ENCODE measurements around the gene PRKCA.

The PRKCA gene

GRCh38 chr17:66855204-66855603 is 552.8 kb downstream of the PRKCA start:
- Histone ChIP-seq H3K9ac (ENCODE audit: low read length) (no peak overlapping the region), H4K91ac (ENCODE audit: low read depth, low read length) (no peak overlapping the region), H3K36me3 (ENCODE audit: control insufficient read depth in 1 of 2, insufficient read depth in 2 of 2, low read length in 2 of 2) (no peaks in the 10 kb centered on the region), H2BK120ac (ENCODE audit: insufficient read depth, low read length, poor library complexity) (no peak overlapping the region), H3K4me1 (ENCODE audit: control insufficient read depth in 1 of 2, insufficient read depth in 2 of 2, low read length in 2 of 2) (no peaks in the 10 kb centered on the region), H3K4ac (ENCODE audit: low read depth, low read length) (no peak overlapping the region), H2BK12ac (ENCODE audit: low read length) (no peak overlapping the region), H3K4me3 (ENCODE audit: low read depth, low read length) (no peak overlapping the region), H3K9me3 (ENCODE audit: insufficient read depth, low read depth, low read length) (peaks cover 2% of the 10 kb centered on the region), H2AK5ac (ENCODE audit: low read length) (no peak overlapping the region), H4K12ac (ENCODE audit: low read depth, low read length) (no peak overlapping the region), H2AFZ (ENCODE audit: insufficient read depth, low read length, poor library complexity) (no peak overlapping the region), H4K8ac (ENCODE audit: low read depth, low read length) (no peak overlapping the region), H3K27ac (ENCODE audit: low read depth, low read length) (no peak overlapping the region), H3K79me2 (ENCODE audit: control insufficient read depth, insufficient read depth, low read length, poor library complexity) (no peaks in the 10 kb centered on the region), H3K27me3 (ENCODE audit: insufficient read depth, low read length) (no peaks in the 10 kb centered on the region), H3K23ac (ENCODE audit: low read length) (no peak overlapping the region), H3K18ac (ENCODE audit: low read length) (no peak overlapping the region), H3K4me2 (ENCODE audit: low read length) (no peak overlapping the region), H2BK5ac (ENCODE audit: low read depth, low read length, poor library complexity) (no peak overlapping the region), H3K14ac (ENCODE audit: low read length) (no peak overlapping the region), H3K79me1 (ENCODE audit: low read length) (no peaks in the 10 kb centered on the region)
- peak in 1 of 2 donors; percentile 21 for DNase-seq
- WGBS (ENCODE audit: extremely low coverage, insufficient coverage, insufficient read length), result no CpG with 5 or more reads among the region's 10 CpGs

GRCh38 chr17:66858226-66859083 is 556.0 kb downstream of the PRKCA start:
- Histone ChIP-seq H3K9ac (ENCODE audit: low read length) (no peak overlapping the region), H3K23ac (ENCODE audit: low read length) (no peak overlapping the region)
- WGBS (ENCODE audit: extremely low coverage, insufficient coverage, insufficient read length), result no CpG with 5 or more reads among the region's 12 CpGs

GRCh38 chr17:66859353-66859752 is 556.9 kb downstream of the PRKCA start:
- H3K9me3 ChIP-seq (ENCODE audit: insufficient read depth, low read depth, low read length), result peaks cover 2% of the 10 kb centered on the region
- no peak overlapping the region for H2AFZ ChIP-seq (ENCODE audit: insufficient read depth, low read length, poor library complexity)
- H2BK120ac ChIP-seq (ENCODE audit: insufficient read depth, low read length, poor library complexity), result no peak overlapping the region
- no peak overlapping the region for H3K14ac ChIP-seq (ENCODE audit: low read length)
- no peak overlapping the region for H3K27ac ChIP-seq (ENCODE audit: low read depth, low read length)
- no peak overlapping the region for H2BK12ac ChIP-seq (ENCODE audit: low read length)
- peak in 1 of 2 donors; percentile 6 for DNase-seq
- no peak overlapping the region for H3K23ac ChIP-seq (ENCODE audit: low read length)
- no peak overlapping the region for H2AK5ac ChIP-seq (ENCODE audit: low read length)
- WGBS (ENCODE audit: extremely low coverage, insufficient coverage, insufficient read length), result no CpG with 5 or more reads among the region's 8 CpGs
- H3K18ac ChIP-seq (ENCODE audit: low read length), result no peak overlapping the region
- H3K9ac ChIP-seq (ENCODE audit: low read length), result no peak overlapping the region
- H3K27me3 ChIP-seq (ENCODE audit: insufficient read depth, low read length), result no peaks in the 10 kb centered on the region
- no peak overlapping the region for H3K4me3 ChIP-seq (ENCODE audit: low read depth, low read length)
- no peaks in the 10 kb centered on the region for H3K79me2 ChIP-seq (ENCODE audit: control insufficient read depth, insufficient read depth, low read length, poor library complexity)
- H4K91ac ChIP-seq (ENCODE audit: low read depth, low read length), result no peak overlapping the region
- H2BK5ac ChIP-seq (ENCODE audit: low read depth, low read length, poor library complexity), result no peak overlapping the region
- no peak overlapping the region for H3K4me2 ChIP-seq (ENCODE audit: low read length)
- no peak overlapping the region for H4K8ac ChIP-seq (ENCODE audit: low read depth, low read length)
- H3K4ac ChIP-seq (ENCODE audit: low read depth, low read length), result no peak overlapping the region
- no peak overlapping the region for H4K12ac ChIP-seq (ENCODE audit: low read depth, low read length)
- H3K4me1 ChIP-seq (ENCODE audit: control insufficient read depth in 1 of 2, insufficient read depth in 2 of 2, low read length in 2 of 2), result no peaks in the 10 kb centered on the region
- no peaks in the 10 kb centered on the region for H3K79me1 ChIP-seq (ENCODE audit: low read length)
- H3K36me3 ChIP-seq (ENCODE audit: control insufficient read depth in 1 of 2, insufficient read depth in 2 of 2, low read length in 2 of 2), result no peaks in the 10 kb centered on the region

More at GRCh38 chr17:66858226-66859083, 556.0 kb downstream of the PRKCA start:
- no peak overlapping the region for H3K18ac ChIP-seq (ENCODE audit: low read length)
- no peak overlapping the region for H4K8ac ChIP-seq (ENCODE audit: low read depth, low read length)
- H2AFZ ChIP-seq (ENCODE audit: insufficient read depth, low read length, poor library complexity), result no peak overlapping the region
- H3K79me2 ChIP-seq (ENCODE audit: control insufficient read depth, insufficient read depth, low read length, poor library complexity), result no peaks in the 10 kb centered on the region
- no peak overlapping the region for H2AK5ac ChIP-seq (ENCODE audit: low read length)
- H3K27ac ChIP-seq (ENCODE audit: low read depth, low read length), result no peak overlapping the region
- no peak overlapping the region for H2BK120ac ChIP-seq (ENCODE audit: insufficient read depth, low read length, poor library complexity)
- H4K12ac ChIP-seq (ENCODE audit: low read depth, low read length), result no peak overlapping the region
- DNase-seq, result peak; percentile 14 to 66
- no peak overlapping the region for H3K4ac ChIP-seq (ENCODE audit: low read depth, low read length)
- no peaks in the 10 kb centered on the region for H3K36me3 ChIP-seq (ENCODE audit: control insufficient read depth in 1 of 2, insufficient read depth in 2 of 2, low read length in 2 of 2)
- H3K4me1 ChIP-seq (ENCODE audit: control insufficient read depth in 1 of 2, insufficient read depth in 2 of 2, low read length in 2 of 2), result no peaks in the 10 kb centered on the region
- H3K9me3 ChIP-seq (ENCODE audit: insufficient read depth, low read depth, low read length), result peaks cover 2% of the 10 kb centered on the region
- no peak overlapping the region for H3K4me2 ChIP-seq (ENCODE audit: low read length)
- no peak overlapping the region for H2BK5ac ChIP-seq (ENCODE audit: low read depth, low read length, poor library complexity)
- no peak overlapping the region for H4K91ac ChIP-seq (ENCODE audit: low read depth, low read length)
- H2BK12ac ChIP-seq (ENCODE audit: low read length), result no peak overlapping the region
- H3K4me3 ChIP-seq (ENCODE audit: low read depth, low read length), result no peak overlapping the region
- H3K14ac ChIP-seq (ENCODE audit: low read length), result no peak overlapping the region
- no peaks in the 10 kb centered on the region for H3K27me3 ChIP-seq (ENCODE audit: insufficient read depth, low read length)
- no peaks in the 10 kb centered on the region for H3K79me1 ChIP-seq (ENCODE audit: low read length)

- Histone ChIP-seq H3K79me2 (ENCODE audit: control insufficient read depth, insufficient read depth, low read length, poor library complexity) (no peaks in the 10 kb centered on the region), H3K36me3 (ENCODE audit: control insufficient read depth in 1 of 2, insufficient read depth in 2 of 2, low read length in 2 of 2) (no peaks in the 10 kb centered on the region), H3K18ac (ENCODE audit: low read length) (no peak overlapping the region), H2AK5ac (ENCODE audit: low read length) (no peak overlapping the region), H3K27ac (ENCODE audit: low read depth, low read length) (no peak overlapping the region), H4K12ac (ENCODE audit: low read depth, low read length) (no peak overlapping the region), H3K9ac (ENCODE audit: low read length) (no peak overlapping the region), H2AFZ (ENCODE audit: insufficient read depth, low read length, poor library complexity) (no peak overlapping the region), H3K4me3 (ENCODE audit: low read depth, low read length) (no peak overlapping the region), H3K9me3 (ENCODE audit: insufficient read depth, low read depth, low read length) (peaks cover 2% of the 10 kb centered on the region), H2BK5ac (ENCODE audit: low read depth, low read length, poor library complexity) (no peak overlapping the region), H3K4me2 (ENCODE audit: low read length) (no peak overlapping the region), H3K14ac (ENCODE audit: low read length) (no peak overlapping the region), H2BK12ac (ENCODE audit: low read length) (no peak overlapping the region), H3K4ac (ENCODE audit: low read depth, low read length) (no peak overlapping the region), H4K8ac (ENCODE audit: low read depth, low read length) (no peak overlapping the region), H2BK120ac (ENCODE audit: insufficient read depth, low read length, poor library complexity) (no peak overlapping the region), H3K4me1 (ENCODE audit: control insufficient read depth in 1 of 2, insufficient read depth in 2 of 2, low read length in 2 of 2) (no peaks in the 10 kb centered on the region), H3K23ac (ENCODE audit: low read length) (no peak overlapping the region), H3K27me3 (ENCODE audit: insufficient read depth, low read length) (no peaks in the 10 kb centered on the region), H3K79me1 (ENCODE audit: low read length) (no peaks in the 10 kb centered on the region), H4K91ac (ENCODE audit: low read depth, low read length) (no peak overlapping the region)
- DNase-seq, result peak in 1 of 2 donors; percentile 29
- whole genome bisulfite sequencing (ENCODE audit: extremely low coverage, insufficient coverage, insufficient read length), result no CpG with 5 or more reads among the region's 3 CpGs
Observed at GRCh38 chr17:66860204-66860603, 557.8 kb downstream of the PRKCA start.

All from trophoblast cell (in vitro differentiated cells and primary cell).